Measurements from ENCODE around the gene HIVEP3. TPM values are rescaled to one million over a fixed set of nuclear protein-coding genes. Genes with fewer than 3 reads are reported as not detected.

The HIVEP3 gene
- total RNA-seq, 2 donors from 2014 or later = 3.4 to 4.0 TPM

DNA sequence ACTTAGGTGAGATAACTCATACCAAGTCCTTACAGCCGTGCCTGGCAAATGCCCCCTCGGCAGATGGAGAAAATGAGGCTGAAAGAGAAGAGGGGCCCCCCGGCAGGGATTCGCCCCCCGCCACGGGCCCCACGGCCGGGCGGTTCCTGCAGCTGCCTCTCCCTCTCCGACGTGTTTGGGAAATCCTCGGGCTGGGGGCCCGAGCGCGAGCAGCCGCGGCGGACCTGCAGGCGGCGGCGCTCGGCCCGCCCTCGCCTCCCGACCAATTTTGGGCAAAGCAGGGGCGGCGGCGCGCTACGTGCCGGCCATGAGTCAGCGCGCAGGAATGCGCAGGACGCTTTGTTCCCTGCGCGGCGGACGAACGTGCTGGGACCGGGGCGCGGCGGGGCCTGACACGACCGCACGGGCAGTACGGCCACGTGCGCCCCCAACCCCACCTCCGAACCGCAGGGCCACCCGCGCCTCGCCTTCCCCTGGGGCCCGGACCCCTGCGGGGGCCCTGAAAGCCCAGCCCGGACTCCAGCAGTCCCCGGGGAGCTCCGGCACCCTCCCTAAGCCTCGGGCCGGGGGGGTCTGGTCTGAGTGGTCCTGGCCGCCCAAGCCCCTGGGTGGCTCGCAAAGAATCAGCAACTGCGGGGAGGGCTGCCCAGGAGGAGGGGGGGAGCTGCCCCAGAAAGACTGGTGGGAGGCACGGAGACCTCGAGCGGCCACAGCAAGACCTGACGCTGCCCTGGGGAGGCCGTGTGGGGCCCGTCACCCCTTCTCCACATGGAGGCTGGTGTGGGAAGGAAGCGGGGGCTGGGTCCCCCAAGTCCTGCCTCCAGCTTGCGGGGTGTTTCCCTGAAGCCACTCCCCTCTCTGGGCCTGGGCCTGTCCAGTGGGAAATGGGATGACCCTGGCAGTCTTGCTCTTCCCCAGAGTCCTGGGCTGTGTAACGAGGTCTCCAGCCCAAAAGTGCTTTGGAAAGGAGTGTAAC is 422.4 kb downstream of the HIVEP3 start:
- Histone ChIP-seq H3K4me1 (peaks cover 64% of the 10 kb centered on the region), H3K27ac (peak overlapping the region; percentile 1 to 86 (median 72)), H3K9me3 (no peaks in the 10 kb centered on the region), H3K4me3 (no peak overlapping the region), H3K27me3 (no peaks in the 10 kb centered on the region), H3K36me3 (replicated peaks in 1 of 2; ENCODE audit: insufficient read depth in 1 of 2, low read depth in 2 of 2) (no peaks in the 10 kb centered on the region)
- intact Hi-C loops (cut with DNase I) = no loop called here
- peak; percentile 51 to 72 (median 63) for TF ChIP-seq POLR2A (IDR thresholded peaks at IDR 0.05)
- TF ChIP-seq, protein P1, sequence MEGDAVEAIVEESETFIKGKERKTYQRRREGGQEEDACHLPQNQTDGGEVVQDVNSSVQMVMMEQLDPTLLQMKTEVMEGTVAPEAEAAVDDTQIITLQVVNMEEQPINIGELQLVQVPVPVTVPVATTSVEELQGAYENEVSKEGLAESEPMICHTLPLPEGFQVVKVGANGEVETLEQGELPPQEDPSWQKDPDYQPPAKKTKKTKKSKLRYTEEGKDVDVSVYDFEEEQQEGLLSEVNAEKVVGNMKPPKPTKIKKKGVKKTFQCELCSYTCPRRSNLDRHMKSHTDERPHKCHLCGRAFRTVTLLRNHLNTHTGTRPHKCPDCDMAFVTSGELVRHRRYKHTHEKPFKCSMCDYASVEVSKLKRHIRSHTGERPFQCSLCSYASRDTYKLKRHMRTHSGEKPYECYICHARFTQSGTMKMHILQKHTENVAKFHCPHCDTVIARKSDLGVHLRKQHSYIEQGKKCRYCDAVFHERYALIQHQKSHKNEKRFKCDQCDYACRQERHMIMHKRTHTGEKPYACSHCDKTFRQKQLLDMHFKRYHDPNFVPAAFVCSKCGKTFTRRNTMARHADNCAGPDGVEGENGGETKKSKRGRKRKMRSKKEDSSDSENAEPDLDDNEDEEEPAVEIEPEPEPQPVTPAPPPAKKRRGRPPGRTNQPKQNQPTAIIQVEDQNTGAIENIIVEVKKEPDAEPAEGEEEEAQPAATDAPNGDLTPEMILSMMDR (IDR thresholded peaks at IDR 0.05) = peak in 2 of 7 experiments; percentile 14 to 32
- 13 to 68% methylated on average over 8 to 66 of the region's 74 CpGs for WGBS, 2 donors
- ATAC-seq (peak; percentile 72), DNase-seq (peak; percentile 86 to 91 (median 86))

DNA sequence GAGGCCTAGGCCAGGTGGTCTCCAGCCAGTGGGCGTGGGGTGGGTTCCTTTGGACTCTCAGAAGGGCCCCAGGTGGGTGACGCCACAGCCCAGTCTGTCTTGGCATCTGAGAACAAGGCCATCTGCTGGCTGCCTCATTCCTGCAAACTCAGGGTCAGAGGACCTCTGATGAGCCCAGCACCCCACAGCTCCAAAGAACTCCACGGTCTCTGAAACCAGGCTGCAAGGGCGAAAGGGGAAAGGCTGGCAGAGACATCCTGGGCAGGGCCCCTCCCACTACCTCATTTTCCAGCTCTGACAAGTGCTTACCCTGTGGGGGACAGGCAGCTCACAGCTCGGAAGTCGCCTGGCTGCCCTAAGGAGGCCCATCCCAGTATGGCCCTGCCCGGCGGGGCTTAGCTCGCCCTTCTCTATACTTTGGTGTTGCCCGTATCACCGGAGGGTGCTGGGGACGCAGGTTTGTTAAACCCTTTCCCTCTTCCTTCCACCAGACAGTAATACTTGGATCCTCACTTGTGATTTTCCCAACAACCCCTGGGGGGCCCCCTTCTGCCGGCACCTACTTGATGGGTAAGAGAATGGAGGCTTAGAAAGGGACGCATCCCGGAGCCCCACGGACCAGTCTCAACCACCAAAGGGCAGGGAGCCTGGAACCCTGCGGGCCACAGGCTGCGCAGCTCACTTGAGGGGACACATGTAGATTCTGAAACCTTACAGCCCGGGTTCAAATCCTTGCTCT is 423.3 kb downstream of the HIVEP3 start:
- H3K4me1 ChIP-seq = peaks cover 55% of the 10 kb centered on the region
- H3K36me3 ChIP-seq (replicated peaks in 1 of 2; ENCODE audit: insufficient read depth in 1 of 2, low read depth in 2 of 2) = no peaks in the 10 kb centered on the region
- DNase-seq (peak in 2 of 4 donors; percentile 59 to 61), ATAC-seq (peak; percentile 10)
- no peaks in the 10 kb centered on the region for H3K27me3 ChIP-seq
- H3K9me3 ChIP-seq = no peaks in the 10 kb centered on the region
- TF ChIP-seq, protein P1 (IDR thresholded peaks at IDR 0.05) = peak in 1 of 7 experiments; percentile 5
- TF ChIP-seq POLR2A (IDR thresholded peaks at IDR 0.05) = no peak
- intact Hi-C loops (cut with DNase I) = no loop called here
- H3K27ac ChIP-seq = peak overlapping the region; percentile 1 to 86 (median 72)
- 53 to 59% methylated on average over 13 to 19 of the region's 19 CpGs for WGBS, 2 donors
- no peak overlapping the region for H3K4me3 ChIP-seq

DNA sequence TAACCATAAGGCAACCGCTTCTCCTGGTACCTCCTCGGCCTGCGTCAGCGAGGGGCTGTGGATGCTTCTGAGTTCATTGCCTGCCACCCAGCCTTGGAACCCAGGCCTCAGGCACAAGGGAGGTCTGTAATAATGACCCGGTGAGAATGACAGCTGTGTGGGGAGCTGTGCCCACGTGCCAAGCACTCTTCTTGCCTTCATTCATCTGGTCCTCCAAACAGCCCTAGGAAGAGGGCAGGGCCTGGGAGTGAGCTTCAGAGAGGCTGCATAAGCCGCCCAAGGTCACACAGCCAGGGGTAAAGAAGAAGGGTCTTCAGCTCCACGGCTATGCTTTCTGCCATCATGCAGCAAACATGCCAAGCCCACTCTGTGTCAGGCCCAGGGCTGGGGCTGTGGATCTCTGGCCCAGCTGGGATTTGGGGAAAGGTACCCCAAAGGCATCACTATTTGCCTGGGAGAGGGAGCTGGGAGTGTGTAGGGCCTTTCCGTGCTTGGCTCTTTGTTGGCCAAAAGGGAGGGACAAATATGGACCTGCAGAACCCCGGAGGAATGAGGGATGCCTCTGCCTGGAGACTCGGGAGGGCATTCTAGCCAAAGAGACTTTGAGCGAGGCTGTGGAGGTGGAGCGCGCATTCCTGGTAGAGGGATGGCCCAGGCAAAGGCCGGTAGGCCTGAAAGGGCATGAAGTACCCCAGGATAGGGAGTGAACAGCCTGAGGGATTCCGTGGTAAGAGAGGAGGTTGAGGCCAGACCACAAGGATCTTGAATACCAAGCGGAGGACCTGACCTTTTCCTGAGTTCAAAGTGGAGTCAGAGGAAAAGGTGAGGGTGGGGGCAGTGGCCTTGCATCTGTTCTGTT is 424.1 kb downstream of the HIVEP3 start:
- Histone ChIP-seq H3K4me1 (peaks cover 48% of the 10 kb centered on the region), H3K27me3 (no peaks in the 10 kb centered on the region), H3K36me3 (replicated peaks in 1 of 2; ENCODE audit: insufficient read depth in 1 of 2, low read depth in 2 of 2) (no peaks in the 10 kb centered on the region), H3K4me3 (no peak overlapping the region), H3K27ac (peak overlapping the region in 3 of 4 donors; percentile 69 to 86 (median 75)), H3K9me3 (no peaks in the 10 kb centered on the region)
- DNase-seq = no peak
- no peak for ATAC-seq
- 79 to 85% methylated on average over 14 to 17 of the region's 17 CpGs for WGBS, 2 donors
- intact Hi-C loops (cut with DNase I) = no loop called here
- TF ChIP-seq, protein P1 (IDR thresholded peaks at IDR 0.05) = no peak
- TF ChIP-seq POLR2A (IDR thresholded peaks at IDR 0.05) = no peak

DNA sequence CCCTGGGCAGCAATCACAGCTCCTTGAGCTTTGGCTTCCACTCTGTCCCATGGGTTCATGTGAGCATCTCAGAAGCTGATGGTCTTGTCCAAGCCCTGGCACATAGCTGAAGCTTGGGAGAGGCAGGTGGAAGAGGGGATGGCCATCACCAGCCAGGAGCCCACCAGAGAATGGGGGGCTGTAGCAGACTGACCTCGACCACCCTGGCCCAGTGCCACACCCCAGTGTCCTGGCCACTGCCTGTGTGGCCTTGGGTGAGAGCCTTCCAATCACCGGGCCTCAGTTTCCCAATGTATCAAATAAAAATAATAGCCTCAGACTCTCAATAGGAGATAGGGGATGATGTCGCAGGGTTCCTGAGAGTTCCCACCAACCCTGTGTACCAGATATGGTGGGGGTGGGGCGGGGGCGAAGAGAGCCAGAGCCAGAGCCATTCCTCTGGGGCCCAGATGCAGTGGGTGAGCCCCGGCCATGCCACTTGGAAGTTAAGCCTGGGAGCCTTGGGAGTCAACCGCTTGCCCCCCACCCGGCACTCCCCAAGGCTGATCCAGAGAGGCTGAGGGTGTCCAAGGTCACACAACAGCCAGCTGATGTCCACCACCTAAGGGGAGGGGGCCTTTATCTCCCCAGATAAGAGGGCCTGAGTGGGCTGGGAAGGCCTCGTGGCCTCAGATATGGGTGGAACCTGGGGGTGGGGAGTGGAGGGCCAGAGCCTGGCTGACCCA is 424.9 kb downstream of the HIVEP3 start:
- Histone ChIP-seq H3K9me3 (no peaks in the 10 kb centered on the region), H3K4me3 (no peak overlapping the region), H3K4me1 (peaks cover 40% of the 10 kb centered on the region), H3K36me3 (replicated peaks in 1 of 2; ENCODE audit: insufficient read depth in 1 of 2, low read depth in 2 of 2) (no peaks in the 10 kb centered on the region), H3K27me3 (no peaks in the 10 kb centered on the region), H3K27ac (no peak overlapping the region)
- ATAC-seq = no peak
- no peak for DNase-seq
- intact Hi-C loops (cut with DNase I) = no loop called here
- 87 to 90% methylated on average over 8 to 9 of the region's 9 CpGs for WGBS, 2 donors
- TF ChIP-seq POLR2A (IDR thresholded peaks at IDR 0.05) = no peak
- TF ChIP-seq, protein P1 (IDR thresholded peaks at IDR 0.05) = no peak

All from body of pancreas (tissue), 4 donors.